ENCODE measurements around the gene SATL1. TPM values are rescaled to one million over a fixed set of nuclear protein-coding genes. Genes with fewer than 3 reads are reported as not detected.

Gene SATL1
- total RNA-seq, 3 donors from 2014 or later, result 0.15 TPM; not detected in 2

DNA sequence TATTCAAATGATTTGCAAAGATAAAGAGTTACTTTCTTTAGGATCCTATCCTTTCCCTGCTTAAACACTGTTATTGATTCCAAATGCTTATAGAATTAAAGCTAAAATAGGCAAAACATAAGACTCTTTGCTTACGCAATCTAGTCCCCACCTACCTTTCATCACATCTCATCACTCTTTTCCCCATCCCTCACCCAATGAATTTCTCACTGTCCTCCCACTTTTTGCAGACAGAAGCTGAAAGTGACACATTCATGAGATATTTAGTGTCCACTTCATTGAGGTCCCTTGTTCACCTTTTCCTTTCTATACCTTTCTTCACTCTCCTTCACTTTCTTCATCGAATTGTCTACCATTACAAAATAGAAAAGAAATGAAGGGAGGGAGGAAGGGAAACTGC lies 424 bp downstream of the SATL1 start:
- Histone ChIP-seq H3K27ac (peak overlapping the region in 1 of 2 donors; percentile 78), H3K4me3 (peak overlapping the region; percentile 48 to 75 (median 65)), H3K27me3 (peaks cover 0 to 11% of the 10 kb centered on the region in 2 donors), H3K4me1 (no peaks in the 10 kb centered on the region), H3K9me3 (peaks cover 0 to 3% of the 10 kb centered on the region in 2 donors), H3K36me3 (no peaks in the 10 kb centered on the region)
- intact Hi-C loops (cut with DNase I; ENCODE audit: low total_unique reads), result no loop called here
- DNase-seq (ENCODE audit: low spot score in 2 of 2), result no peak
- TF ChIP-seq POLR2A (IDR thresholded peaks at IDR 0.05) (no peak), POLR2AphosphoS5 (IDR thresholded peaks at IDR 0.05) (no peak)
- TF ChIP-seq, protein P1, sequence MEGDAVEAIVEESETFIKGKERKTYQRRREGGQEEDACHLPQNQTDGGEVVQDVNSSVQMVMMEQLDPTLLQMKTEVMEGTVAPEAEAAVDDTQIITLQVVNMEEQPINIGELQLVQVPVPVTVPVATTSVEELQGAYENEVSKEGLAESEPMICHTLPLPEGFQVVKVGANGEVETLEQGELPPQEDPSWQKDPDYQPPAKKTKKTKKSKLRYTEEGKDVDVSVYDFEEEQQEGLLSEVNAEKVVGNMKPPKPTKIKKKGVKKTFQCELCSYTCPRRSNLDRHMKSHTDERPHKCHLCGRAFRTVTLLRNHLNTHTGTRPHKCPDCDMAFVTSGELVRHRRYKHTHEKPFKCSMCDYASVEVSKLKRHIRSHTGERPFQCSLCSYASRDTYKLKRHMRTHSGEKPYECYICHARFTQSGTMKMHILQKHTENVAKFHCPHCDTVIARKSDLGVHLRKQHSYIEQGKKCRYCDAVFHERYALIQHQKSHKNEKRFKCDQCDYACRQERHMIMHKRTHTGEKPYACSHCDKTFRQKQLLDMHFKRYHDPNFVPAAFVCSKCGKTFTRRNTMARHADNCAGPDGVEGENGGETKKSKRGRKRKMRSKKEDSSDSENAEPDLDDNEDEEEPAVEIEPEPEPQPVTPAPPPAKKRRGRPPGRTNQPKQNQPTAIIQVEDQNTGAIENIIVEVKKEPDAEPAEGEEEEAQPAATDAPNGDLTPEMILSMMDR (IDR thresholded peaks at IDR 0.05), result no peak

DNA sequence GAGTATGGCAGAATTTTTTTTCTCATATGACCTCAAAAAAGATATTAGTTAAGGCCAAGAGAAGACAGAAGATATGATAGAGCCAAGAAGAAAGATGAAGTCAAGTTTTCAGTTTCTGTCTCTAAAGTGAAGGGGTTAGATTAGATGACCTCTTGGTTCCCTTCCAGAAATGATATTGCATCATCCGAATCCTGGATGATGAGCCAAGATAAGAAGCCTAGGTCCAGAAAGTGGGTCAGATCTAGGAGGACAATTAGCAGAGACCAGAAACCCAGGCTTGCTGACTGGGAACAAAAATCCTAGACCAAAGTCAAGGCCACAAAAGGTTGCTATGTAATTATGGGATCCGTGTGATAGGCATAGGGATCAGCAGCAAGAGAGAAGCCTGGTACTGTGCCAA lies 20.2 kb downstream of the SATL1 start:
- intact Hi-C loops (cut with DNase I; ENCODE audit: low total_unique reads), result no loop called here
- TF ChIP-seq POLR2A (IDR thresholded peaks at IDR 0.05) (no peak), POLR2AphosphoS5 (IDR thresholded peaks at IDR 0.05) (no peak)
- TF ChIP-seq, protein P1 (IDR thresholded peaks at IDR 0.05), result no peak
- Histone ChIP-seq H3K4me1 (no peaks in the 10 kb centered on the region), H3K9me3 (no peaks in the 10 kb centered on the region), H3K4me3 (no peak overlapping the region), H3K36me3 (no peaks in the 10 kb centered on the region), H3K27ac (no peak overlapping the region), H3K27me3 (peaks cover 0 to 11% of the 10 kb centered on the region in 2 donors)
- DNase-seq (ENCODE audit: low spot score in 2 of 2), result no peak

DNA sequence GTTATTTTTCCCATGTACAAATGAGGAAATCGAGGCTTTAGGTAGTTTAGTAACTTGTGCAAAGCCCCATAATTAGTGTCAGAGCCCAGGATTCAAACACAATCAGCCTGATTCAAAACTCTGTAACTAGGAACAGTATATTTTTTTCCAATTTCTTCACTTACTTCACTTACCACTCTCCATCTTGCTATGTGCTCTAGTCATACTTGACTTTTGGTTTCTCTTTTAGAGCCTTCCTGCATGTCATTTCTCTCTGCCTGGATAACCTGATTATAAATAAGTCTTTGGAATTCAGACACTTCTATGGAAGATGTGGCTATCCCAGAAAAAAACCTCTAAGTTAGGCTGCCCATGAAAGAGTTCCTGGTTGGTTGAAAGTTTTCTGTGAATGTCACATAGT lies 22.2 kb downstream of the SATL1 start:
- Histone ChIP-seq H3K9me3 (no peaks in the 10 kb centered on the region), H3K36me3 (no peaks in the 10 kb centered on the region), H3K4me3 (no peak overlapping the region), H3K27ac (no peak overlapping the region), H3K4me1 (no peaks in the 10 kb centered on the region), H3K27me3 (peaks cover 0 to 13% of the 10 kb centered on the region in 2 donors)
- intact Hi-C loops (cut with DNase I; ENCODE audit: low total_unique reads), result no loop called here
- TF ChIP-seq POLR2AphosphoS5 (IDR thresholded peaks at IDR 0.05), result no peak
- TF ChIP-seq POLR2A (IDR thresholded peaks at IDR 0.05), result no peak
- TF ChIP-seq, protein P1 (IDR thresholded peaks at IDR 0.05), result no peak
- no peak for DNase-seq (ENCODE audit: low spot score in 2 of 2)

DNA sequence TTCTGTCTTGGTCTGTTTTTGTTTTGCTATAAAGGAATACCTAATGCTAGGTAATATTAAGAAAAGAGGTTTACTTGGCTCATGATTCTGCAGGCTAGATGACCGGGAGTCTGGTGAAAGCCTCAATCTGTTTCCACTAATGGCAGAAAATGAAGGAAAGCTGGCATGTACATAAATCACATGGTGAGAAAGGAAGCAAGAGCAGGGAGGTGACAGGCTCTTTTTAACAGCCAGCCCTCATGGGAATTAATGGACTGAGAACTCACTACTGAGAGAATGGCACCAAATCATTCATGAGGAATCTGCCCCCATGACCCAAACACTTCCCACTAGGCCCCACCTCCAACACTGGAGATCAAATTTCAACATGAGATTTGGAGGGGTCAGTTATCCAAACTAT lies 27.6 kb downstream of the SATL1 start:
- Histone ChIP-seq H3K27me3 (peaks cover 0 to 15% of the 10 kb centered on the region in 2 donors), H3K4me1 (no peaks in the 10 kb centered on the region), H3K4me3 (no peak overlapping the region), H3K9me3 (no peaks in the 10 kb centered on the region), H3K27ac (no peak overlapping the region), H3K36me3 (no peaks in the 10 kb centered on the region)
- no peak for DNase-seq (ENCODE audit: low spot score in 2 of 2)
- no peak for TF ChIP-seq POLR2A (IDR thresholded peaks at IDR 0.05)
- no peak for TF ChIP-seq POLR2AphosphoS5 (IDR thresholded peaks at IDR 0.05)
- TF ChIP-seq, protein P1 (IDR thresholded peaks at IDR 0.05), result no peak
- intact Hi-C loops (cut with DNase I; ENCODE audit: low total_unique reads), result no loop called here

DNA sequence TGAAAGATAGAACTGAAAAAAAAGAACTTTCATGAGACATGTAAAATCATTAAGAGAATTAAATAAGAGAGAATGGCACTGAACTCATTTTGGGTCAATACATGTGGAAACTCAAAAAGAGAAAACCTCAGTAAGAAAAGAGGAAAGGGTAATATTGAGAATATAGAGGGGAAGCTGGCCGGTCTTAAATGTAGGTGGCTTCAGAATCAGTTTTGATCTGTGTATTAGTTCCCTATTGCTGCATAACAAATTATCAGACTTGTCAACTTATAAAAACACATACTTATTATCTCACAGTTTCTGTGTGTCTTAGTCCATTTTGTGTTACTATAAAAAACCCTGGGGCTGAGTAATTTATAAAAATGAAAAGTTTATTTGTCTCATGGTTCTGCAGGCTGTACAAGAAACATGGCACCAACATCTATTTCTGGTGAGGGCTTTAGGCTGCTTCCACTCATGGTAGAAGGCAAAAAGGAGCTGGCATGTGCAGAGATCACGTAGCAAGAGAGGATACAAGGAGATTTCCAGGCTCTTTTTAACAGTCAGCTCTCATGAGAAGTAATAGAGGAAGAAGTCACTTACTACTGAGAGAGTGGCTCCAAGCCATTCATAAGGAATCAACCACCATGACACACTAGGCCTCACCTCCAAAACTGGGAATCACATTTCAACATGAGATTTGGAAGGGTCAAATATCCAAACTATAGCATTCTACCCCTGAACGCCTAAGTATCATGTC lies 29.6 kb downstream of the SATL1 start:
- no peak for TF ChIP-seq POLR2AphosphoS5 (IDR thresholded peaks at IDR 0.05)
- TF ChIP-seq, protein P1 (IDR thresholded peaks at IDR 0.05), result no peak
- no peak for TF ChIP-seq POLR2A (IDR thresholded peaks at IDR 0.05)
- Histone ChIP-seq H3K27ac (no peak overlapping the region), H3K9me3 (no peaks in the 10 kb centered on the region), H3K4me1 (no peaks in the 10 kb centered on the region), H3K36me3 (no peaks in the 10 kb centered on the region), H3K4me3 (no peak overlapping the region), H3K27me3 (peaks cover 0 to 14% of the 10 kb centered on the region in 2 donors)
- DNase-seq (ENCODE audit: low spot score in 2 of 2), result no peak
- intact Hi-C loops (cut with DNase I; ENCODE audit: low total_unique reads), result no loop called here
